Stimulated activated memory B cell treated with anti-CD40 and anti-IgM and Interleukin-4, amounts not matched to agents 10 μg/mL and 1 μg/mL and 100 μg/mL, for 72 hours (primary cell): ENCODE measurements around the gene TEX35.
"Not testable (repeated sequence)": the region's sequence is repeated elsewhere in the genome, so short reads cannot be mapped to it uniquely, and the experiment has no call there.

ENCODE experiments used
- ATAC-seq: fragments of 150-1000 bp; cut with Tn5 transposase; 2 replicates; pipeline ENCODE4 v1.10.0; 2021
- H3K27ac Mint-ChIP-seq: one replicate; pipeline ENCODE4 v1.8.0; 2022; ENCODE audit warnings: mild to moderate bottlenecking, mixed read lengths
- H3K27me3 Mint-ChIP-seq: one replicate; pipeline ENCODE4 v1.8.0; 2022; ENCODE audit warnings: mixed read lengths
- H3K36me3 Mint-ChIP-seq: one replicate; pipeline ENCODE4 v1.8.0; 2022; ENCODE audit warnings: mixed read lengths
- H3K4me1 Mint-ChIP-seq: one replicate; pipeline ENCODE4 v1.8.0; 2022; ENCODE audit warnings: mixed read lengths
- H3K4me3 Mint-ChIP-seq: one replicate; pipeline ENCODE4 v1.8.0; 2022; ENCODE audit warnings: mild to moderate bottlenecking, moderate library complexity, mixed read lengths
- H3K9me3 Mint-ChIP-seq: one replicate; pipeline ENCODE4 v1.8.0; 2022; ENCODE audit warnings: mixed read lengths

Gene TEX35

GRCh38 chr1:178500936-178501554 is 11.9 kb upstream of the TEX35 start:
- Mint-ChIP-seq H3K4me1 (no peaks in the 10 kb centered on the region), H3K4me3 (no peak overlapping the region), H3K27me3 (peaks cover 31% of the 10 kb centered on the region), H3K36me3 (no peaks in the 10 kb centered on the region), H3K27ac (no peak overlapping the region), H3K9me3 (no peaks in the 10 kb centered on the region)
- no peak for ATAC-seq

DNA sequence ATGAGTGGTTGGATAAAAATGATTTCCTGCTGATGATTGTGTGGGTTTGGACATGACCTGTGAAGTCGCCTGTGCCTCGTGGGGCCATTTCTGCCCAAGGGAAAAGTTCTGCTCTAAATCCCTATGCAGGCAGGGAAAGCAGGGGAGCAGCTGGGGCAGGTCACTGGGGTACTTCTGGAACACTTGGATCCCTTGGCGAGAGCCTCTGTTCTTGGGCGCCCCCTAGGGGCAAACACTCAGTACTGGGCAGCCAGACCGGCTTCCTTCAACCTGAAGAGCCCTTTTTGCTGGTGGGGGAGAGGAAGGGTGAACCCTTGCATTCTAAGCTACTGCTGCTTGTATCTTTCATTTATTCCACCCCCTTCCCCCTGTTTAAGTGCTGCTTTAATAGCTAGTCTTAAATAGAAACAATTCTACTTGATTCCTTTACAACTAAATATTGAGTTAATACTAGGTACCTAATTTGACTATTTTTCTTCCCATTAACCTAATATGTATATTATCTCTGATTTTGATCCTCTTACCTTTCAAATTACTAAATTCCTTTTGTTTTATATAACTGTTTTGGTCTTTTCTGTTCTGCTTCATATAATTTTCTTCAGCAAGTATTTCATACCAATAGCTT is 11.1 kb upstream of the TEX35 start:
- H3K27ac Mint-ChIP-seq: no peak overlapping the region
- ATAC-seq: peak; percentile 74

DNA sequence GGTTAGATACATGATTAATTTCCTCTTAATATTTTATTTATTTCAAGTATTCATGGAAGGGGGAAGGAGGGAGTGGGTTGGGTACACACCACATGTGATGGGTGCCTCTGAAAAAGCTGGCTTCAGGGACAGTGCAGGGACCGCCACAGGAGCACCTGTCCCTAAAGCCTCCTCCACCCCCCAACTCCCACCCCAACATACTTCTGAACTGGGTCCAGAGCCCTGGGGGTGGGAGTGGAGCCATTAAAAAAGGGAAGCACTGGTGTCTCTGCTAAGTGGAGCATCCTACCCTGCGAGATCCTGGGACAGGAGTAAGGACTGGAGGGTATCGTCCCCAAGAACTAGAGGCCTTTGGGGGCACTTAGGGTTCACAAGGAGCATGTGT is 10.6 kb upstream of the TEX35 start:
- no peak for ATAC-seq
- Mint-ChIP-seq H3K27ac (no peak overlapping the region), H3K27me3 (peaks cover 31% of the 10 kb centered on the region)

More for the DNA sequence above, 11.1 kb upstream of the TEX35 start:
- no peaks in the 10 kb centered on the region for H3K9me3 Mint-ChIP-seq
- H3K36me3 Mint-ChIP-seq: no peaks in the 10 kb centered on the region
- H3K27me3 Mint-ChIP-seq: peaks cover 31% of the 10 kb centered on the region
- no peak overlapping the region for H3K4me3 Mint-ChIP-seq
- H3K4me1 Mint-ChIP-seq: no peaks in the 10 kb centered on the region

DNA sequence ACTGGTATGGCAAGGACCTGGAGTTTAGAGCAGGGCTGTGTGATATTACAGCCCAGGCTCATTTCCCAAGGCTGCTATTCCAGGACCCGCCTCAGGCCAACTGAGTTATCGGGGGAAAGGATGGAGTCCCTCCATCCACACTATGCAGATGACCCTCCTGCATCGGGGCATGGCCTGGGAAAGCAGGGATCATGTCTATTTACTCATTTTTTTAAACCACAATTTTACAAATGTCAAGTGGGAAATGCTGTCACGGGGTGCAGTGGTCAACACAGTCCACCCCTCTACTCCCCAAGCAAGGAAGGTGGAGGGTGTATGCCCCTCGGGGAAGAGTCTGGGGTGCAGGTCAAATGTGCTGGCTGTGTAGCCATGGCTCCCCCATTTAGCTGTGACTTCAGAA is 10.1 kb upstream of the TEX35 start:
- Mint-ChIP-seq H3K4me1 (no peaks in the 10 kb centered on the region), H3K36me3 (no peaks in the 10 kb centered on the region), H3K27me3 (peaks cover 31% of the 10 kb centered on the region), H3K9me3 (no peaks in the 10 kb centered on the region), H3K4me3 (no peak overlapping the region), H3K27ac (no peak overlapping the region)
- ATAC-seq: no peak

More for the DNA sequence above, 10.6 kb upstream of the TEX35 start:
- Mint-ChIP-seq H3K4me3 (no peak overlapping the region), H3K4me1 (no peaks in the 10 kb centered on the region), H3K9me3 (no peaks in the 10 kb centered on the region), H3K36me3 (no peaks in the 10 kb centered on the region)

DNA sequence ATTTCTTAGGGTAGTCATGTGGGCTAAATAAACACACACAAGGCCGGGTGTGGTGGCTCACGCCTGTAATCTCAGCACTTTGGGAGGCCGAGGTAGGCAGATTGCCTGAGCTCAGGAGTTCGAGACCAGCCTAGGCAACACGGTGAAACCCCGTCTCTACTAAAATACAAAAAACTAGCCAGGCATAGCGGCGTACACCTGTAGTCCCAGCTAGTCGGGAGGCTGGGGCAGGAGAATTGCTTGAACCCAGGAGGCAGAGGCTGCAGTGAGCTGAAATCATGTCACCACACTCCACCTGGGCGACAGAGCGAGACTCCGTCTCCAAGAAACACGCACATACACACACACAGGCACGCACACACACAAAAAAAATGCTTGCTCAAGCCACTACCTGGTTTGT is 9.6 kb upstream of the TEX35 start:
- not testable (repeated sequence) for H3K27ac Mint-ChIP-seq, H3K4me1 Mint-ChIP-seq, H3K9me3 Mint-ChIP-seq, H3K36me3 Mint-ChIP-seq, H3K4me3 Mint-ChIP-seq, ATAC-seq
- H3K27me3 Mint-ChIP-seq: peaks cover 31% of the 10 kb centered on the region

GRCh38 chr1:178503849-178504248 is 9.1 kb upstream of the TEX35 start:
- Mint-ChIP-seq H3K4me1 (no peaks in the 10 kb centered on the region), H3K36me3 (no peaks in the 10 kb centered on the region), H3K4me3 (no peak overlapping the region), H3K27ac (no peak overlapping the region), H3K9me3 (no peaks in the 10 kb centered on the region), H3K27me3 (peaks cover 31% of the 10 kb centered on the region)
- no peak for ATAC-seq

DNA sequence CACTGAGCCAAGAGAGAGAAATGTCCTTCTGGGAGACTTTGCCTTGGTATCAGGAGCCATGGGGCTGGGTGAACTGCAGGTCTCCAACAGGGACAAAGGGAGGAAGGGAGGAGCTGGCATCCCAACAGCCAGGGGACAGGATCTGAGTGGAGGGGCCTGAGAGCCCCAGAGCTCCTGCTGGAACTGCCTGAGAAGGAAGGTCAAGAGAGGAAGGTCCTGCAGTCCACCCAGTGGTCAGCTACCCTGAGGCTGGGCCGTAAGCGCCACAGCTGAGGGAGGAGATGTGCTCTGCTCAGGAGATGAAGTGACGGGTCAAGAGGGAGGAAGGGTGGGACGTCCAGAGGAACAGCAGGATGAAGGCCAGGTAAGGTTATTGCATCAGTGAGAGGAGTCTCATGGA is 8.6 kb upstream of the TEX35 start:
- Mint-ChIP-seq H3K27me3 (peaks cover 31% of the 10 kb centered on the region), H3K36me3 (no peaks in the 10 kb centered on the region), H3K4me3 (no peak overlapping the region), H3K27ac (no peak overlapping the region), H3K9me3 (no peaks in the 10 kb centered on the region), H3K4me1 (no peaks in the 10 kb centered on the region)
- ATAC-seq: no peak

DNA sequence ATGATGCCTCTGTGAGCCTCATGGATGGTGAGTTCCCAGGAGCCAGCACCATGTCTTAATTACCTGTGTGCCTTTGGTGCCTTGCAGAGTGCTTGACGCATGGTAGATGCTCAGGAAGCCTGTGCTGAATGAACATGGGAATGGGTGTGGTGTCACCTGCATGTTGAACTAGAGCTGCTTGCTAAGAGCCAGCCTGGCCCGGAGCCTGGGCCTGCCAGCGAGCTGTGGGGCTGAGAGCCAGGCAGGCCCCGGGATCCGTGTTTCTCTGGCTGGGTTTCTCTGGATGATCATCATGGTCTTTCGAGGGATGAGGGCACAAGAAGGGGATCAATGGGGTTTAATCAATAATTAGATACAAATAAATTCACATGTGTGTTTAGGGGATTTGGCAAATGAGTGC is 6.7 kb upstream of the TEX35 start:
- ATAC-seq: no peak
- Mint-ChIP-seq H3K27me3 (peaks cover 31% of the 10 kb centered on the region), H3K9me3 (no peaks in the 10 kb centered on the region), H3K4me1 (no peaks in the 10 kb centered on the region), H3K4me3 (no peak overlapping the region), H3K36me3 (no peaks in the 10 kb centered on the region), H3K27ac (no peak overlapping the region)

DNA sequence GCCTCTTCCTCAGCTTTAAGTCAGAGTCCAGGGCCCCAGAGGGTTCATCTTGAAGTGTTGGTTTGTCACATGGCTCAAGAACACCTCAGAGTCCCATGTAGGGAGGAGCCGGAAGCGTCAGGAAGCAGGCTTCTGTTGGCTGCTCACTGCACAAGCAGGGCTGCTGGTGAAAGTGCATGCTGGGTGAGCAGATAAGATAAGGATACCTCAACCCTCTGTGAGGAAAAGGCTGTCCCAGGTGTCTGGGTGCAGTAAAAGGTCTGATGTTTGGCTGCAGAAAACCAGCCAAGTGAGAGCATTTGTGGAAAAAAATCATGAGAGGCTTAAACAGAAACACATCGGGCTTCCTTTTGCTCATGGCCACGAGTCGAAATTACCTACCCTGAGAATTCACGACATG is 6.2 kb upstream of the TEX35 start:
- no peak for ATAC-seq
- Mint-ChIP-seq H3K36me3 (no peaks in the 10 kb centered on the region), H3K4me1 (no peaks in the 10 kb centered on the region), H3K27me3 (peaks cover 30% of the 10 kb centered on the region), H3K27ac (no peak overlapping the region), H3K4me3 (no peak overlapping the region), H3K9me3 (no peaks in the 10 kb centered on the region)

- no peaks in the 10 kb centered on the region for H3K9me3 Mint-ChIP-seq
- H3K27ac Mint-ChIP-seq: no peak overlapping the region
- H3K36me3 Mint-ChIP-seq: no peaks in the 10 kb centered on the region
- H3K4me3 Mint-ChIP-seq: no peak overlapping the region
- no peak for ATAC-seq
- no peaks in the 10 kb centered on the region for H3K4me1 Mint-ChIP-seq
- H3K27me3 Mint-ChIP-seq: peaks cover 1% of the 10 kb centered on the region
These were observed 3.4 kb upstream of the TEX35 start for GRCh38 chr1:178509414-178510007.

DNA sequence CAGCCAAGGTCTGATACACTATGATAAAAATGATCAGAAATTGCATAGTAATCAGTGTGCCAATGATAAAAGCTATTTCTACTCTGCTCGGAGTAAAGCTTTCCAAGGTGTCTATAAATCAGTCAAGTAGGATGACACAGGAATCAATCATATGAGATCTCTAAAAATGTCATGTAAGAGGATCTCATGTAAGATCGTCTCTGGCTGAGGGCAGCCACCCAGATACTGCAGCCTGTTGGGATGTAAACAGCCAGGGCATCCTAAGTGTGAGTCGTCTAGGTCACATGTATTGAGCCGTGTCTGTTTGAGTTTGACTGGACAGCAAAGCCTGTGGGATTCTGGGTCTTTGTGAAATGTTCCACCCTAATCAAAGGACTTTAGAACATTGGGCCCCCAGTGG is 2.8 kb upstream of the TEX35 start:
- ATAC-seq: no peak
- Mint-ChIP-seq H3K27me3 (no peaks in the 10 kb centered on the region), H3K36me3 (no peaks in the 10 kb centered on the region)

GRCh38 chr1:178513278-178513983 is 522 bp downstream of the TEX35 start:
- Mint-ChIP-seq H3K36me3 (no peaks in the 10 kb centered on the region), H3K4me3 (no peak overlapping the region), H3K27ac (no peak overlapping the region), H3K27me3 (no peaks in the 10 kb centered on the region), H3K9me3 (no peaks in the 10 kb centered on the region), H3K4me1 (no peaks in the 10 kb centered on the region)
- no peak for ATAC-seq

More for the DNA sequence above, 2.8 kb upstream of the TEX35 start:
- Mint-ChIP-seq H3K27ac (no peak overlapping the region), H3K4me3 (no peak overlapping the region), H3K4me1 (no peaks in the 10 kb centered on the region), H3K9me3 (no peaks in the 10 kb centered on the region)

- no peaks in the 10 kb centered on the region for H3K27me3 Mint-ChIP-seq
- no peak for ATAC-seq
- H3K9me3 Mint-ChIP-seq: no peaks in the 10 kb centered on the region
- H3K4me1 Mint-ChIP-seq: no peaks in the 10 kb centered on the region
- no peaks in the 10 kb centered on the region for H3K36me3 Mint-ChIP-seq
- no peak overlapping the region for H3K27ac Mint-ChIP-seq
- no peak overlapping the region for H3K4me3 Mint-ChIP-seq
These were observed 3.2 kb downstream of the TEX35 start for GRCh38 chr1:178516110-178516509.

DNA sequence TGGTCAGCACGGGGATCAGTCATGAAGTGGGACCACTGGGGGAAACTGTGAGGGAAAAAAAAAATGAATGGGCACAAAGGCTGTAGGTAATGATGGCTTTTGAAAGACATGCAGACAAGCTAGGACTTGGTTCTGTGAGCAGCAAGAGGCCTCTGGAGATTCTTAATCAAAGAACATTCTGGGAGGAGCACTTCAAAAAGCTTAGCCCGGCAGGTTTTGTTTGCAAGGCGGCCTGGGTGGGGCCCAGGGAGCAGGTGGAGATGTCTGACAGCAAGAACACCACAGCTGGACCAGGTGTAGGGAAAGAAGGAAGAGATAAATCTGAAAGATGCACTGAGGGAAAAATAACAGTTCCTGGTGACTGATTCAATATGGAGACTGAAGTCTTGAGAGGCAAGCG is 6.0 kb downstream of the TEX35 start:
- Mint-ChIP-seq H3K27me3 (no peaks in the 10 kb centered on the region), H3K27ac (no peak overlapping the region), H3K4me1 (no peaks in the 10 kb centered on the region)

DNA sequence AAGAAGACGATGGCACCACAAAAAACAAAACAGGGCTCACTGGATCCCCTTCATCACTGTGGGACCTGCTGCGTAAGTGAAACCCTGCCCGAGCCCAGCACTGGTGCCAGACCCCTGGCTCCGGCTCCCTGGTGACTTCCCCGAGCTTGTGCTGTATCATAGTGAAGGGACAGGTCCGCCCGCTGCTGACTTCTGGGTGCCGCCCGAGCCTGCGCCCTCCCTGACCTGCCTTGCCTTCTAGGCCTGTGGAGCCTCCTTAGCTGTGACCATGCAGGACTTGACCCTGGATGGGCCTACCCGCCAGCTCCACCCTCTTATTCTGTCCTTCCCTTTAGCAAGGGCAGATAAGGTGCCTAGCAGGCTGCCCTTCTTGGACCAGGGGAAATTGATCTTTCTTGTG is 7.9 kb downstream of the TEX35 start:
- no peak for ATAC-seq
- no peak overlapping the region for H3K27ac Mint-ChIP-seq
- no peaks in the 10 kb centered on the region for H3K36me3 Mint-ChIP-seq
- no peaks in the 10 kb centered on the region for H3K27me3 Mint-ChIP-seq
- H3K4me3 Mint-ChIP-seq: no peak overlapping the region
- peaks cover 5% of the 10 kb centered on the region for H3K9me3 Mint-ChIP-seq
- no peaks in the 10 kb centered on the region for H3K4me1 Mint-ChIP-seq

More for the DNA sequence above, 6.0 kb downstream of the TEX35 start:
- H3K36me3 Mint-ChIP-seq: no peaks in the 10 kb centered on the region
- no peak for ATAC-seq
- H3K4me3 Mint-ChIP-seq: no peak overlapping the region
- no peaks in the 10 kb centered on the region for H3K9me3 Mint-ChIP-seq

- Mint-ChIP-seq H3K9me3 (peaks cover 5% of the 10 kb centered on the region), H3K27ac (no peak overlapping the region), H3K27me3 (no peaks in the 10 kb centered on the region), H3K4me1 (no peaks in the 10 kb centered on the region), H3K36me3 (no peaks in the 10 kb centered on the region), H3K4me3 (no peak overlapping the region)
- peak; percentile 61 for ATAC-seq
These were observed 8.3 kb downstream of the TEX35 start for GRCh38 chr1:178521241-178521640.
